ENCODE results near the gene SUN1.
"Not testable (repeated sequence)": the region's sequence is repeated elsewhere in the genome, so short reads cannot be mapped to it uniquely, and the experiment has no call there.

The SUN1 gene

GRCh38 chr7:921581-922333, 89.5 kb downstream of the SUN1 start:
- no peak overlapping the region for H3K9ac ChIP-seq (ENCODE audit: low read length)
- H3K36me3 ChIP-seq (replicated peaks; ENCODE audit: low read depth, low read length), result no peaks in the 10 kb centered on the region
- no peak overlapping the region for H3K4me3 ChIP-seq (ENCODE audit: low read length)
- H3K9me3 ChIP-seq (ENCODE audit: insufficient read depth, low read length), result no peaks in the 10 kb centered on the region
- H3K4me1 ChIP-seq (ENCODE audit: low read length), result peaks cover 51% of the 10 kb centered on the region
- H3K79me2 ChIP-seq (ENCODE audit: low read length), result no peaks in the 10 kb centered on the region
- H3K27me3 ChIP-seq (ENCODE audit: low read depth, low read length), result peaks cover 33% of the 10 kb centered on the region
- no peak overlapping the region for H2AFZ ChIP-seq (ENCODE audit: low read depth, low read length)
- H3K4me2 ChIP-seq (ENCODE audit: low read length), result no peak overlapping the region
- TF ChIP-seq CTCF (IDR thresholded peaks at IDR 0.05; ENCODE audit: low read depth, low read length) (no peak), EZH2phosphoT487 (IDR thresholded peaks at IDR 0.05; ENCODE audit: low read depth) (no peak)
- no peak overlapping the region for H3K27ac ChIP-seq (ENCODE audit: low read length)
- H4K20me1 ChIP-seq (ENCODE audit: insufficient read depth, low read length), result no peaks in the 10 kb centered on the region

GRCh38 chr7:922334-923107, 90.2 kb downstream of the SUN1 start:
- peak overlapping the region; percentile 77 for H3K4me3 ChIP-seq (ENCODE audit: low read length)
- H3K36me3 ChIP-seq (replicated peaks; ENCODE audit: low read depth, low read length), result no peaks in the 10 kb centered on the region
- peak overlapping the region; percentile 85 for H3K4me2 ChIP-seq (ENCODE audit: low read length)
- H4K20me1 ChIP-seq (ENCODE audit: insufficient read depth, low read length), result no peaks in the 10 kb centered on the region
- peak overlapping the region; percentile 35 for H3K9ac ChIP-seq (ENCODE audit: low read length)
- H3K27ac ChIP-seq (ENCODE audit: low read length), result no peak overlapping the region
- peaks cover 58% of the 10 kb centered on the region for H3K4me1 ChIP-seq (ENCODE audit: low read length)
- no peaks in the 10 kb centered on the region for H3K79me2 ChIP-seq (ENCODE audit: low read length)
- no peaks in the 10 kb centered on the region for H3K9me3 ChIP-seq (ENCODE audit: insufficient read depth, low read length)
- no peak overlapping the region for H2AFZ ChIP-seq (ENCODE audit: low read depth, low read length)
- H3K27me3 ChIP-seq (ENCODE audit: low read depth, low read length), result peaks cover 40% of the 10 kb centered on the region
- TF ChIP-seq EZH2phosphoT487 (IDR thresholded peaks at IDR 0.05; ENCODE audit: low read depth) (no peak), CTCF (IDR thresholded peaks at IDR 0.05; ENCODE audit: low read depth, low read length) (no peak)

GRCh38 chr7:923108-924041, 91.1 kb downstream of the SUN1 start:
- Histone ChIP-seq H3K4me2 (ENCODE audit: low read length) (peak overlapping the region; percentile 85), H3K9me3 (ENCODE audit: insufficient read depth, low read length) (no peaks in the 10 kb centered on the region), H3K4me1 (ENCODE audit: low read length) (peaks cover 58% of the 10 kb centered on the region), H3K36me3 (replicated peaks; ENCODE audit: low read depth, low read length) (no peaks in the 10 kb centered on the region), H2AFZ (ENCODE audit: low read depth, low read length) (no peak overlapping the region), H3K27ac (ENCODE audit: low read length) (peak overlapping the region; percentile 36), H4K20me1 (ENCODE audit: insufficient read depth, low read length) (no peaks in the 10 kb centered on the region), H3K4me3 (ENCODE audit: low read length) (peak overlapping the region; percentile 77), H3K79me2 (ENCODE audit: low read length) (no peaks in the 10 kb centered on the region), H3K27me3 (ENCODE audit: low read depth, low read length) (peaks cover 41% of the 10 kb centered on the region), H3K9ac (ENCODE audit: low read length) (peak overlapping the region; percentile 36)
- TF ChIP-seq CTCF (IDR thresholded peaks at IDR 0.05; ENCODE audit: low read depth, low read length) (no peak), EZH2phosphoT487 (IDR thresholded peaks at IDR 0.05; ENCODE audit: low read depth) (no peak)

GRCh38 chr7:924042-924441, 91.8 kb downstream of the SUN1 start:
- not testable (repeated sequence) for H4K20me1 ChIP-seq (ENCODE audit: insufficient read depth, low read length); H3K9me3 ChIP-seq (ENCODE audit: insufficient read depth, low read length); H2AFZ ChIP-seq (ENCODE audit: low read depth, low read length); H3K79me2 ChIP-seq (ENCODE audit: low read length); H3K36me3 ChIP-seq (replicated peaks; ENCODE audit: low read depth, low read length); H3K27ac ChIP-seq (ENCODE audit: low read length)
- peak overlapping the region; percentile 36; the same call in 1 of the 2 replicates for H3K9ac ChIP-seq (ENCODE audit: low read length)
- H3K27me3 ChIP-seq (ENCODE audit: low read depth, low read length), result peaks cover 46% of the 10 kb centered on the region
- H3K4me2 ChIP-seq (ENCODE audit: low read length), result peak overlapping the region; percentile 85
- H3K4me1 ChIP-seq (ENCODE audit: low read length), result peaks cover 58% of the 10 kb centered on the region
- peak overlapping the region; percentile 77 for H3K4me3 ChIP-seq (ENCODE audit: low read length)

Data from OCI-LY3 (cell line).